Measurements from ENCODE around the gene SEC24B. TPM values are rescaled to one million over a fixed set of nuclear protein-coding genes. Genes with fewer than 3 reads are reported as not detected.

The SEC24B gene
- total RNA-seq (2022; extraction: Qiagen RNA extraction) = 15.5 to 20.2 TPM (median 19.4 TPM) in 5 replicates

GRCh38 chr4:109433205-109434006, at the start of gene SEC24B:
SEC24B (plus strand) TSS chr4:109433815; CDS start chr4:109433870, 55 bp downstream.

DNA sequence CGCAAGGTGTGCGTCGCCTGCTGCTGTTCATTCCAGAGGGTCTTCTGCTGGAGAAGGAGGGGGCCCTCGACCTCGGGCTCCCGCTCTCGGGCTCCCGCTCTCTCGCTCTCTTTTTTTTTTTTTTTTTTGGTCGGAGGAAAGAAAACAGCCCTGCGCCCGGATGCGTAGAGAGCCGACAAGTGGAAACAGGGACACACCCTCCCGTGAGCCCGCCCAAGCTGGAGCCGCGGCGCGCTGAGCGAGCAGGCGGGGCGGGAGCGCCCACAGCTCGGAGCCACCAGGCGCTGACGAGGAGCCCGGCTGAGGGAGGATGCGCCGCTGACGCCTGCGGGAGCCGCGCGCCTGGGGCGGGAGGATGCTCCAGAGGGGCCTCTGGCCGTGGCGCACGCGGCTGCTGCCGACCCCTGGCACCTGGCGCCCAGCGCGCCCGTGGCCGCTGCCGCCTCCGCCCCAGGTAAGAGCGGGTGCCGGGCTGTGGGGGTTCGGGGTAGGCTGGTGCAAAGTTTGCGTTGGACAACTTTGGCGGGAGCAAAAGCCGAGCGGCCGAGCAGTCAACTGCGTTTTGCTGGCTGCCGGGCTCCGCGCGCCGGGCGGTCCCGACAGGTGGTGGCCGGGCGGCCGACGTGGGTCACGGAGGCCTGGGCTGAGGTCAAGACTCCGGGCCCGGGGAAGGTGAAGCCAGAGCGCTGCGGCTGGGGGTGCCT, 126.5 kb downstream of the SEC24B start, which contains the start of gene MCUB:
TSS of gene MCUB (plus strand) at position 264 of the 704 bp plus-strand sequence. CDS start at position 356, 92 bp downstream.

Other genes with a start within 250 kb of the SEC24B start
- gene COL25A1, start 131.2 kb upstream of the SEC24B start, total RNA-seq (2022; extraction: Qiagen RNA extraction) = not detected in 5 replicates
- 13.1 to 22.4 TPM (median 18.1 TPM) in 5 replicates for gene MCUB, start 126.4 kb downstream of the SEC24B start, total RNA-seq (2022; extraction: Qiagen RNA extraction)

Measured in A549 treated with CORT108297 at 1 μM for 4 hours (cell line).